T follicular helper cell (primary cell): ENCODE measurements around the gene KANSL1.
"Not testable (repeated sequence)": the region's sequence is repeated elsewhere in the genome, so short reads cannot be mapped to it uniquely, and the experiment has no call there.

Source experiments
- DNase-seq: peaks from one replicate; pipeline ENCODE4 v3.0.0-alpha.2; 2020; ENCODE audit warnings: low read depth

Gene KANSL1

DNA sequence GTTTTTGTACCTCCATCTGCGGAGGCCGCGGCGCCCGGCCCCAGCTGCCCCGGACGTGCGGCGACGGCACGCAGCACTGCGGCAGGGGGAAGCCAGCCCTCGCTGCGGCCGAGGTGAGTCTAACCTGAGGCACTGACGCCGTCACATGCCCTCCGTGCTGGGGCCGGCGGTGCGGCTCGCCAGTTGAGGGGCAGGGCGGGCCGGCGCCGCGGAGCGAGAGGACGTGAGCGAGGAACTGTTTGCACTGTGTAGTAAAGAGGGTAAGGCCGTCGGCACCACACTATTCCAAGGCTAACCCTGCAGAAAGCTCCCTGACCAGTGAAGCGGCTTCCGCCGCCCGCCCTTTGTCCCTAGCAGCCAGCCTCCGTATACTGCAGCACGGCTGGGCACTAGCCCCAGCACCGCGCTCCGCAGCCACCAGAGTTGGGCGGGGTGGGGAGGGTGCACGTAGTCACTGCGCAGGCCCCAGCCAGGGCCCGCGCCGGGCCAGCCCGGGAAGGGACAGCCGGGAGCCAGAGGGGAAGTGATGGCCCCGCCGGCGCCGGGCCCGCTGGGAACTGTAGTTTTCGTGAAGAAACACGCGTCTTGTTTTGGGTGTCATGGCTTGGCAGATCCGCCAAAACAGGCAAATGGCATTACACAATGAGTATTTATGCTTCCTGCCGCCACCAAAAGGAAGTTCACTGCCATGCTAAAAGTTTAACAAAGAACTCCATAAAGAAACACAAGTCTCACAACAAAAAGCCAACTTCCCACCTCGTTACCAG, 580 bp upstream of the KANSL1 start:
- DNase-seq = peak; percentile 93

DNA sequence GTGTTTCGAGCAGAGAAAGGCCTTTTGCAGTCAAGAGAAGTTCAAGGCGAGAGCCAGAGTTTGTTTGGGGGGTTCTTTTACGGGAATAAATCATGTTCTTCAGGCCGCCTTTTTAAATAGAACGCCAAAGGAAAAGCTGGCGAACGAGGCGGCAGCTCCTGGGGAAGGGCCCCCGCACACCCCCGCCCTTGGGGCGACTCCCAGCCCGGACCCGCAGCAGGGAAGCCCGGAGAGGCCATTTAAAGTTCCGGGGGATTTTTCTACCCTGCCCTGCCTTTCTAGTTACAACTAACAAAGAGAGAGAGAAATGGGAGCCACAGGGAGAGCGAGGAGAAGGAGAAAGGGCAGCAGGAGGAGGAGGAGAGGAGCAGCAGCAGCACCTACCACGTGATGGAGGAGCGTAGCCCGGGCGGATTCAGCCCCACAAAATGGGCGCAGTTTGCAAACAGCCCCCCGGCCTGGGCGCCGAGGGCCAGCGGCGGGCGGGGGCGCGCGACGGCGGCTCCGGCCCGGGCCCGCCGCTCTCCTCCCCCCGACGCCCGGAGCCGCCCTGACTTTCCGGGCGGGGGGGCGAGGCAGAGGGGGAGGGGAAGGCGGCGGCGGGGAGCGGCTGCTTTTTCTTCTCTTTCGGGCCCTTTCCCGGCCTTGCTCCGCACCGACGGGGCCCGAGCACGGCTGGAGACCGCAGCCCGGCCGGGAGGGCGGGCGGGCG, 634 bp downstream of the KANSL1 start:
- DNase-seq = peak; percentile 58

DNA sequence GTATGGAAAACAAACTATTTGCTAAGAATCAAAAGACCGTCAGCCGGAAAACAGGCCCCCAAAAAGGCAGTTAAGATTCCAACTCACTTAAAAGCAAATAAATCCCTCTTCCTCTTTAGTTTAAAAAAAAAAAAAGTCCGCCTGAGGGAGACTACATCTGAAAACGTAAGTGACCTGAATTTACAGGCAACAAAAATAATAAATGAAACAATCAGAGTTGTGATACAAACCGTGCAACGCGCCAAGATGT, 1.1 kb downstream of the KANSL1 start:
- no peak for DNase-seq

DNA sequence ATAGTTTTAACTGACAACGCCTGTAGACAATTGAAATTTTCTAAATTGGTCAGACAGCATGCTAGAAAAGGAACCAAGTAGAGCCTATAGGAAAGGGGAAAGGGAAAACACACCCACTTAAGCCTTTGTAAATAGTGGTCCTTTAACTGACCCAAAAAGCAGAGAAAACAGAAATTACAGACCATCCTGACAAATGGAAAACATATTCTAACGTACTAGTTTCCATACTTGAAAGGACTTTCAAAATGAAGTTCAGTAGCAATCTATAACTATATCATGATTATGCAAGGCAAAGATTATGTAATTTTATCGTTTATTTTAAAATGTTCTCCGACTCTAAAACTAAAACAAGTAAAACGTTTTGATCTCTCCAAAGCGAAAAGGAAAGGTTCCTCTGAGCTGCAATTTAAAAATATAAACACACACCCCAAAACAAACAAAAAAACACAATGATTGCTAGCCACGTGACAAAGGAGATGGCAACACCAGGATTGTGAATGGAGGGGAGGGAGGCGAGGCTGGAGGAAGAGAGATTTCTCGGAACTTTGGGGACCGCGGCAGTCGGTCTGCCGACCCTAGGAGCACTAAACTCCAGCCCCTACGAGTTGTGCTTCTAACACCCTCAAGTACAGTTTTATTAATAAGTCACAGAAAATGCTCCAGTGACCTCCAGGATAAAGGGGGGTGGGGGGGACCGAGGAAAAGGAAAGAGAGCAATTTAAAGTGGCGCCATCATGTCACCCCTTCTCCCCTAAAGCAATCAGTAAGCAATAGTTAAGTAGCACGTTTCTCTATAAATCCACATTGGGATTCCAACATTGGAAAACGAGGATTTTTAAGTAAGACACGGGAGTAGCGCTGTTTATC, 1.7 kb downstream of the KANSL1 start:
- no peak for DNase-seq

DNA sequence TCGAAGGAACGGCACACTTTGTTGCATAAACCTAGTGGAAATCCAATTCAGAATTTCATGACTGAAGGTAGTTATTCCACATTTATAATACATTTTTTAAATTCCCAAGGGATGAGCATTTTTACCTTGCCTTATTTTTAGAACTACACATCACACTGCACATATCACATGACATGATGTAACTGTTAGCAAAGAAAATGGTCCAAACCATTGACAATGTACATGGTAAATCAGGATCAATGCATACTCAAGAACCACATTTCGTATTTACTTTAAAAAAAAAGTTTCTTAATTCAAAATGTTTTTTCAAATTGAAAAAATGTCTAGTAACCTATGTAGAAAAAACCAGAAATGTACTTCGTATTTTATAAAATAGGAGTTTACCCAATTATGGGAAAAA, 2.5 kb downstream of the KANSL1 start:
- DNase-seq = no peak

DNA sequence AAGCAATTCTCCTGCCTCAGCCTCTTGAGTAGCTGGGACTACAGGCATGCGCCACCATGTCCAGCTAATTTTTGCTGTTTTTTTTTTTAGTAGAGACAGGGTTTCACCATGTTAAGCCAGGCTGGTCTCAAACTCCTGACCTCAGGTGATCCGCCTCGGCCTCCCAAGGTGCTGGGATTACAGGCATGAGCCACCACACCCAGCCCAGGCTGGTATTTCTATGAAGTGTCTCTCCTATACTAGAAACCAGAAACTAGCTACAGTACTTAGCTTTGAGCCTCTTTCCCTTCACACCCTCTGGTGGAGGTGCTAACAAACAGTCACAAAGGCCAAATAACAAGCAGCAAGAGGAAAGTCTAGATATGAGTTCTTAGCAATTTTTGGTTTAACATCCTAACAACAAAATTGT, 6.4 kb downstream of the KANSL1 start:
- DNase-seq = not testable (repeated sequence)

DNA sequence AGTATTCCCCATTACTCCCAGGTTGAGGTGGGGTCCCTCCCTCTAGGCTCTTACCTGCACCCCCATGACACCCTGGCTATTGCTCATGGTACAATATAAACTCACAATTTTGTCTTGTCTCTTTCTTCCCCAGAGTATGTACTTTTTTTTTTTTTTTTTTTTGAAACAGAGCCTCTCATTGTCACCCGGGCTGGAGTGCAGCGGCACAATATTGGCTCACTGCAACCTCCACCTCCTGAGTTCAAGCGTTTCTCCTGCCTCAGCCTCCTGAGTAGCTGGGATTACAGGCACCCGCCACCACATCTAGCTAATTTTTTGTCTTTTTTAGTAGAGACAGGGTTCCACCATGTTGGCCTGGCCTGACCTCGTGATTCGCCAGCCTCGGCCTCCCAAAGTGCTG, 8.5 kb downstream of the KANSL1 start:
- no peak for DNase-seq

DNA sequence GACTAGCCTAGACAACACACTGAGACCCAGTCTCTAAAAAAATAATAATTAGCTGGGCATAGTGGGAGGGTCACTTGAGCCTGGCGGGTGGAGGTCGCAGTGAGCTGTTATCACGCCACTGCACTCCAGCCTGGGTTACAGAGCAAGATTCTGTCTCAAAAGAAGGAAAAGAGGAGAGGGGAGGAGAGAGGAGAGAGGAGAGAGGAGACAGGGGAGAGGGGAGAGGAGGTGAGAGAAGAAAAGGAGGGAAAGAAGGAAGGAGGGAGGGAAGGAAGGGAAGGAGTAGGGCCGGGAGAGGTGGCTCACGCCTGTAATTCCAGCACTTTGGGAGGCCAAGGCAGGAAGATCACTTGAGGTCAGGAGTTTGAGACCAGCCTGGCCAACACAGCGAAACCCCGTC, 9.8 kb downstream of the KANSL1 start:
- DNase-seq = not testable (repeated sequence)

DNA sequence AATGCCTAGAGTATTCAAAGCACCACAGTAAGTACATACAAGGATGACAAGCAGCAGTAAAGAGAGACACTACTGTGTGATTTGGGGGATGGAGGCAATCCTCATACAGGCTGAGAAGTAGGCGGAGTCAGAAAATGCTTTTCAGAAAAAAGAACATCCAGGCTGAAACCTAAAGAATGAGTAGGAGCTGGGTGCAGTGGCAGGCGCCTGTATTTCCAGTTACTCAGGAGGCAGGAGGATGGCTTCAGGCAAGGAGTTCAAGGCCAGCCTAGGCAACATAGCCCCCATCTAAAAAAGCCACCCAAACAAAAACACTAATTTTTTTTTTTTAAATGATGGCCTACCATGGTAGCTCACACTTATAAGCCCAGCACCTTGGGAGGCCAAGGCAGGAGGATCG, 10.3 kb downstream of the KANSL1 start:
- no peak for DNase-seq

DNA sequence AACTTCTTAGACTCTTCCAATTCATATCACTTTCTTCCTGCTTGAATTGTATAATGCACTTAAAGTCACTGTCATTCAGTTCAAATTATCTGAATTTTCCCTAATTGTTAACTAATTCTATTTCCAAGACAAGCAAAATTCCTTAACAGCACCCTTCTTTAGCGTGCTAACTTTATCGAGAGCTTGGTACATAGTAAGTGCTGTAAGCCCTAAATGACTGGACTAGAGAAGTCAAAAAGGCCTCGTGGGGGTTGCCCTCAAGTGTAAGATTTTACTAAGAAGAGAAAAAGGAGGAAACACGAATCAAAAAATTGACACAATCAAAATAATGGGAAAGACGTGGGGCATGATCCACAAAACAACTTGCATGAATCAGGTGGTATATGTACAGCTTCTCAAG, 11.3 kb downstream of the KANSL1 start:
- DNase-seq = no peak

DNA sequence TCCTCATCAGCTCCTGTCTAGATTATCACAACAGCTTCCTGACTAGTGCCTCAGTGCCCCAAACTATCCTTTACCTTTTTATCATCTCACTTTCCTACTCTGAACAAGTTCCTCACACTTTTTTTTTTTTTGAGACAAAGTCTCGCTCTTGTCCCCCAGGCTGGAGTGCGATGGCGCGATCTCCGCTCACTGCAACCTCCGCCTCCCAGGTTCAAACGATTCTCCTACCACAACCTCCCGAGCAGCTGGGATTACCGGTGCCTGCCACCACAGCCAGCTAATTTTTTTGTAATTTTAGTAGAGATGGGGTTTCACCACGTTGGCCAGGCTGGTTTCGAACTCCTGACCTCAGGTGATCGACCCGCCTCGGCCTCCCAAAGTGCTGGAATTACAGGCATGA, 11.9 kb downstream of the KANSL1 start:
- DNase-seq = not testable (repeated sequence)

DNA sequence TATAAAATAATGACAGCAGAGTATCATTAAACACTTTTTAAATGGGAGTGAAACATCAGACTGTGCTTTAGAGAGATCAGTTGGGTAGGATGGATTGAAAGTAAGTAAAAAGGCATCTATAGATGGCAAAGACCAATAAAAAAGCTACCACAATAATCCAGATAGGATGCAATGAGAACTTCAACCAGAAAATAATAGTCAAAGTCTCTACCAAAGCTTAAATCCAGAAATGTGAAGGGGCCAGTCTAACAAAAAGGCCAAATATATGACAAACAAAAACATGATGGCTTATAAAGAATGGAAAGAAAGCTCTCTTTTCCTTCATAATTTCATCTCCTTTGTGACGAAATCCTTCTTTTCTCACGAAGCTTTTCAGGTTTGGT, 12.3 kb downstream of the KANSL1 start:
- no peak for DNase-seq

DNA sequence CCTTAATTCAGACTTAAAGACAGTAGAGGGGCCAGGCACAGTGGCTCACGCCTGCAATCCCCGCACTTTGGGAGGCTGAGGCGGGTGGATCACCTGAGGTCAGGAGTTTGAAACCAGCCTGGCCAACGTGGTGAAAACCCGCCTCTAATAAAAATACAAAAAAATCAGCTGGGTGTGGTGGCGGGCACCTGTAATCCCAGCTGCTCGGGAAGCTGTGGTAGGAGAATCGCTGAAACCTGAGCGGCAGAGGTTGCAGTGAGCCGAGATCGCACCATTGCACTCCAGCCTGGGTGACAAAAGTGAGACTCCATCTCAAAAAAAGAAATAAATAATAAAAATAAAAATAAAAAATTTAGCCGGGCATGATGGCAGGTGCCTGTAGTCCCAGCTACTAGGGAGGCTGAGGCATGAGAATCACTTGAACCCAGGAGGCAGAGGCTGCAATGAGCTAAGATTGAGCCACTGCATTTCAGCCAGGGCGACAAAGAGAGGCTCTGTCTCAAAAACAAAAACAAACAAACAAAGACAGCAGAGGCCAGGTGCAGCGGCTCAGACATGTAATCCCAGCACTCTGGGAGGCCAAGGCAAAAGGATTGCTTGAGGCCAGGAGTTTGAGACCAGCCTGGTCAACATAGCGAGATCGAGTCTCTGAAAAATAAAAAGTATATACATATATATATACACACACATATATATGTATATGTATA, 12.9 kb downstream of the KANSL1 start:
- not testable (repeated sequence) for DNase-seq

DNA sequence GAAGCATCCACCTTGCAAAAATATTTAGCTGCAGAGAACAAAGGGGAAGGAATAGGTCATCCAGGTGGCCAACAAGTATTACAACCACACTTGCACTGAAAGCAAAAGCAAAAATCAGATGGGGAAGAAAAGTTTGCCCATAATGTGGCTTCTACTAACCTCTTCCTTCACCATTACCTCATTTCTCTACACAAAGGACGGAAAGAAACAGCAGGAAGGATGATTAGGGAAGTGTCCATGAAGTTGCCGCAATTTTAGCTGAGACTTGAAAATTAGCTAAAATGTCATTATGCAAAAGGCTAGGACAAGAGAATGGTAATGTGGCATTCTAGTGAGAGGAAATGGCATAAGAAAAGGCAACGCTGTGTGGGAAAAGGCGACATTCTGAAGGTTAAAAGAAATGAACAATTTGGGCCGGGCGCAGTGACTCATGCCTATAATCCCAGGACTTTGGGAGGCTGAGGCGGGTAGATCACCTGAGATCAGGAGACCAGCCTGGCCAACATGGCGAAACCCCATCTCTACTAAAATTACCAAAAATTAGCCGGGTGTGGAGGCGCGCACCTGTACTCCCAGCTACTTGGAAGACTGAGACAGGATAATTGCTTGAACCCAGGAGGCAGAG, 13.7 kb downstream of the KANSL1 start:
- DNase-seq = no peak

DNA sequence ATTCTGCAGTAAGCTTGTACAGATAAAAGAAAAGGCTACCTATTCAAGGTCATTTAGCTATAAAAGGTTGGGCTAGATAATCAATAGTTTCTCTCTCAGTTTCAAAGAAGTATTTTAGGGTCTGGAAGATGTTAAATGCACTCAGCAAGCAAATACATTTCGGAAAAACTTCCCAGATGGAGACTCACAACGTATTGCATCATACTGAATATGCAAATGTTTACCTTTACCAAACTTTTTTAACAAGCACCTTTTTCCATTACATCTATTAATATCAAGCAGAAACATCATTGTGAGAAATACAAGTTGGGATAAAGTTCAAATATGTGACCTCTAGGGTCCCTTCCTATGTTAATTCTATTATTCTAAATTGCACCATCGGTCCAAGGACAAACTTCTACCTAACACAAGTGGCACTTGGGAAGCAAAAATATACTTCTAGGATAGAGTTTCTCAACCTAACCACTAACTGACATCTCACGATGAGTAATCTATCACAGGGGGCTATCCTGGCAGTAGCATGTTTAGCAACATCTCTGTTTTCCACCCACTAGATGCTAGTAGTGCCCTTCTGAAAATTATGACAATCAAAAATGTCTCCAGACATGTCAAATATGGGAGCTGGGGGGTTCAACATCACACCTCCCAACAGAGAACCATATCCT, 14.5 kb downstream of the KANSL1 start:
- DNase-seq = no peak

DNA sequence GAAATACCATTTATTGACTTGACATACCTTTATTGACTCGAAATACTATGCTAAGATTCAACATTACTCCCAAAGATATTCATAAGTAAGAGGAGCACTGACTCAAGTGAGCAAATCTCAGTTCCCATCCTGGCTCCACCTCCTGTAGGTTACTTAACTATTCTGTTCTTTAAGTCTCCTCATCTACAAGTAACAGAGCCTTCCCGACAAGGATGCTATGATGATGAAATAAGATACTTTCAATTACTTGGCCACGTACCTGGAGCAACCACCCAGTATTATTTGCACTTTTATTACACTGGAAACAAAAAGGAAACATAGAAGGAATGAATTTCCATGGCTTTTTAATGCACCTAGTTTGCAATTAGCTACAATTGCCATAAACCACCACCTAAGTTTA, 16.3 kb downstream of the KANSL1 start:
- no peak for DNase-seq

DNA sequence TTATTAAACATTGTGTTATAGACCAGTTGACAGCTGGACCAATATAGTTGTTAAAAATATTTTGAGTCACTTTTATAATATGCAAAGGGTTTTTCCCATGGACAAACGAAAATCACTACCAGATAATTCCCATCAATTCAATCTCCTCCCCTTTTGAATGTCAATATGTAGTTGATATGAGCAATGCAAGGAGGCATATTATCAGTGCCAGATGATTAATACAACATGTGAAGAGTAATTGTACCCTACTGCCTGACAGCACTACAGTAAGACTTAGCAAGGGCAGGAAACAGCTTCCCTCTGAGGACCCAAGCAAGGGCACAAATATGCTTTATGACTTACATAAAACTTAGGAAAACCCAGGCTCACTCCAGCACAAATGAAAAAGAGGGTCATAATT, 17.3 kb downstream of the KANSL1 start:
- no peak for DNase-seq

DNA sequence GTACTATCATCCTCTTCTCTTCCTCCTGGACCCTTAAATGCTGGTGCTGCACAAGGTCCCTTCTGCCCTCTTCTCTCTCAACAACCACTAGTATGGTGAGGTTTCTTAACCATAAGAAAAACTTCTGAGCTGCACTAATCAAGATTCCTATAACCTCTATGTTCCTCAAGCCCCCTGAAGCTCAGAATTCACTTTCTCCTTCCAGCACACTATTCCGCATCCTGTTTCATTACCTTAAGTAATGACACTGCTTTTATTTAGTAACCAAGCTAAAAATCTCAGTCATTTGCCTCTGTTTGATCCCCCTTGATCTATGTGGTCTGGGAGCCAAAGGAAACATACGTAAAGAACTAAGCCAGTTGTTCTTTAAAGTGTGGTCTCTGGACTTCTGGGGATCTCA, 20.1 kb downstream of the KANSL1 start:
- no peak for DNase-seq

DNA sequence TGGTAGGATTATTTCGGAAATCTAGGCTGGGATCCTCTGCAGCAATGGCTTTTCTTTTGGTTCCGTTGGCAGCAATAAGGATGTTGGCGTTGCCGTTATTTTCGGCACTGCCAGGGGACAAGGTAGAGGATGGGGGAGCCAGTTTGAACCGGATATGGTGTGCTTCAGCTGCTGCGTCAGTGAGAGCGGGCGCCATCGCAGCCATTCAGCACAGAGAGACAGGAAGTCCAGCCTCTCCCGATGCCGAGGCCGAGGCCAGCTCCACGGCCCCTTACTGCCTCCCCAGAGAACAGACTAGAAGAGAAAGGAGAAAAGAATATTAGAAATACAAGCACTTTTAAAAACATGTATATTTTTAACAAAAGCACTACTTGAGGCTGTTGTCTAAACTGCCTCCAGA, 21.3 kb downstream of the KANSL1 start:
- no peak for DNase-seq

DNA sequence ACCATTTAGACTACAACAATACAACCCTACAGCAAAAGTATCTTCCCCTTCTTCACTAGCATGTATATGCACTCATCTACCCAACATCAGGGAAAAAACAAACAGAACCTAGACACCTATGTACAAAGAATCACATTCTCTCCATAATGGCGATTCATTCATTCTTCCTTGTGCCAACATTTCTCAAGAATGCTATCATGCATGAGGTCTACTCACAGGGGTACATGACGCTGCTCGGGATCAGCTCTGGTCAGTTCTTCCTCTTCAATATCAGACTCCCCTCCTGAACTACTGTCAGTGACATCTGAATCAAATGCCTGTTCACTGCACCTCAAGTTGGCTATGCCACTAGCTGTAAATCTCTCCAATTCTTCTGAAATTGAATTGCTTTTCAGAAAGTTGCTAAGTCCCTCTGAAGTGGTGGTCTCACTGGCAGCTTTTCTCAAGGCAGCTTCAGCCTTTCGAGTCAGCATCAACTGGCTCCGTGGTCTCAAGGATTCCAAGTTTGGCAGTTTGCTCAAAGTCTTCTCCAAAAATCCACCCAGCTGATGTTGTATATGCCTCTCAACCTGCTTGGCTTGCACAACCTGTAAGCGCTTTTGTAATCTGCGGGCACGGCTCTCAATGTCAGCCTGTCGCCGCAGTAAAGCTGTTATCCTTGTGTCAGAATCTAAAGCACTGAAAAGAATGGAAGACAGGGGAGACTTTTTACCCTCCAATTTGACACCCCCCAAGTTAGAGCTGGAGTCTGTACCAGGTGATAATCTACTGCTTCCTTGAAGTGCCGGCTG, 22.4 kb downstream of the KANSL1 start:
- DNase-seq = no peak
